ENCODE measurements around the gene SARS2.

The SARS2 gene

DNA sequence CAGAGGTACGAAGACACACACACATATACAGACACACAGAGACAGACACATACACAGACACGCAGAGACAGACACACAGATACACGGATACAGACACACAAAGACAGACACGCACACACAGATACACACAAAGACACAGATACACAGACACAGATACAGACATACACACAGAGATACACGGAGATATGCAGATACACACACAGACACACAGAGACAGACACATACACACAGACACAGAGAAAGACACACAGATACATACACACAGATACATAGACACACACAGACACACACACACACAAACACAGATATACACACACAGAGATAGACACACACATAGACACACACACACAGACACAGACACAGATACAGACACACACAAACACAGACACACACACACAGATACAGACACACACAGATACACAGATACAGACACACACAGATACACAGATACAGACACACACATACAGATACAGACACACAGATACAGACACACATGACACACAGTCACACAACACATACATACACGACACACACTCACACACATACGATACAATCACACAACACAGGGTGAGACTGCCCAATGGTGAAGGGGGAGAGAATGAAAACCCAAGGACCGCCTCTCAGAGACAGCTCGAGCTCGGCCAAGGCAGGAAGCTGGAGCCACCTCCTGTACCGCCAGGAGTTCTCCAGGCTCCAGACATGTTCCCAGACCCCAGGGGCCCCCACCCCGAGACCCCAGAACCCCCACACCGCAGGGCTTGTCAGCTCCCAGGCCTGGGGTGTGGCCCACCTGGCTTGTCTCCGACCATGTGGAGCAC is 9.8 kb downstream of the SARS2 start:
- no peak overlapping the region for H3K4me3 ChIP-seq (ENCODE audit: low read depth, low read length)
- no peak for DNase-seq (ENCODE audit: low read depth)

DNA sequence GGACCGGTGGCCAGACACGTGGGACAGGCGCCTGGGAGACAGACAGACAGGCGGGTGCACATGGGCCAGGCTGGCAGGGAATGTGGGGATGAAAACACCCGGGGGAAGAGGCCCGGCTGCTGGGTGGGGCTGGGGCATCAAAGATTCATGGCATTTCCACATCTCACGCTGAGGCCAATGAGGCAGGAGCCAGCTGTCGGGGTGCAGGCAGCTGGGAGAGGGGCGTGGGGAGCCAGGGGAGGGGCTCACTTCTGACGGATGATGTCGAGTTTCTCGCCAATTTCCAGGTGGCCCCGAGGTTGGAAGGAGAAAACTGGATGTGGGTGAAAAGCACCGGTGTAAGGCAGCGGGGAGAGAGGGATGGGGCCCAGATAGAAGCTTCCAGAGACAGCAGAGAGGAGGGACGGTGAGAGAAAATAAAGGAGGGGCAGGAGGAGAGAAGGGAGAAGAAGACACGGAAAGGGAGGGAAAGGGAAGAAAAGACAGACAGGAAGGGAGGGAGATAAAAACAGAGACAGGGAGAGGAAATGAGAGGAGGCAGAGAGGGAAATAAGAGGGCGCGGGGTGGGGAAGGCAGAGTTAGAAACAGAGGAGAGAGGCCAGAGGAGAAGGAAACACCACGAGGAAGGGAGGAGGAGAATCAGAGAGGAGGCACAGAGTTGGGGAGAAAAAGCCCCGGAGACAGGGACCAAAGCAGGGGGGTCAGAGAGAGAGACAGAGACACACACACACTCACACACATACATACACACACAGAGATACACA is 10.5 kb downstream of the SARS2 start:
- no peak overlapping the region for H3K4me3 ChIP-seq (ENCODE audit: low read depth, low read length)
- no peak for DNase-seq (ENCODE audit: low read depth)

DNA sequence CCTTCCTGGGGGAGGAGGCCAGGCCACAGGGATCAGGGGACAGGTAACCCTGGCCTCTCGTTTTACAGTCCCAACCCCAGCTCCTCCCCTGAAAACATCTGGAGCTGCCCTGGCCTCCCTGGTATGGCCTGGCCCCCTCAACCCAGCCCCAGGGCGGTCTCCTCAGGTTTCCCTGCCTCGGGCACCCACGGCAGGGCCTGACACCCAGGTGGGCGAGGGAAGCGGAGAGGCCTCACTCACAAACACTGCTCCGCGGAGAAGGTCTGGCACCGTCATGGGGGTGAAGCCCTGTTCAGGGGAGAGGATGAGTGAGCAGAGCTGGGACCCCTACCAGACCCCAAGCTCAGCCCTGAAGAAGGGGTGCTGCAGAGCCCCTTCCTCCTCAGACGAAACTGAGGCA is 12.0 kb downstream of the SARS2 start:
- no peak overlapping the region for H3K4me3 ChIP-seq (ENCODE audit: low read depth, low read length)
- DNase-seq (ENCODE audit: low read depth), result no peak

DNA sequence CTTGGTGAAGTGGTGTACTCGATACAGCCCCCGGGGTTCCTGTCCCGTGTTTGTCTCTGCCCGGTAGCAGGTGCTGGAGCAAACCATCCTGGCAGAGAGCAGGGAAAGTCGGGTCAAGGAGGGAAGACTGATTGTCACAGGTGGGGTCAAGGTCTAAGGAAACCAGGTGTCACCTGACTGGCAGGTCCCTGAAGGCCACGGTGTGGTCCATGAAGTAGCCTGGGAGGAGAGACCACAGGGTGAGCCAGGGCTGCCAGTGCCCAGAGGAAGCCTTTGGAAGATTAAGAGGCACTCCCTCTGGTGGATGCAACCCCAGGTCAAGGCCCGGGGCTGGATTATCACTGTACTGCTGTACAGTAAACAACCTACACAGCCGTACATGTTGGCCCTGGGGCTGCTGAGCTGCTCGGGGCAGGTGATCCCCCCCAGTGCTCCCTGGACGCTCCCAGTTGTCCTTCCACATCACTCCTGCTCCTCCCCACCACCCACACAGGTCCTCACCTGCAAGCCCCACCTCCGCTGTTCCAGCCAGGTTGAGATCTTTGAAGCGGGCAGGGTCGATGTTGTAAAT is 12.6 kb downstream of the SARS2 start:
- no peak for DNase-seq (ENCODE audit: low read depth)
- no peak overlapping the region for H3K4me3 ChIP-seq (ENCODE audit: low read depth, low read length)

DNA sequence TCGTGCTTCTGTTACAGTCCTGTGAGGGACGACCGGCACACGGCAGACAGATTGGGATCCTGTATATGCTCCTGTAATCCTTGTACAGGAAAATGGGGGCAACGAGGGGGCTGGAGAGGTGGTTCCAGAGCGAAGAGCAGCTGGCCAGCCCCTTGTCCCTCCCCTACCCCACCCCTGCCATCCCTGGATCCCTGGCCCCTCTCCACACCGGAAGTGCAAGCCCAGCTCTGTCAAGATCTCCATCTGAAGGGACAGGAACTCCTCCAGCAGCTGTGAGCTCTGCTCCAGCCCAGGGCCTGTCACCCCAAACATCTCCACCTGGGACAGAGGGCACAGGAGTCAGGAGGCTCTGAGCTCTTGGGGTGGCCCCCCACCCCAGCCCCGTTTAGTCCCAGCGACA is 13.0 kb downstream of the SARS2 start:
- no peak for DNase-seq (ENCODE audit: low read depth)
- H3K4me3 ChIP-seq (ENCODE audit: low read depth, low read length), result no peak overlapping the region

DNA sequence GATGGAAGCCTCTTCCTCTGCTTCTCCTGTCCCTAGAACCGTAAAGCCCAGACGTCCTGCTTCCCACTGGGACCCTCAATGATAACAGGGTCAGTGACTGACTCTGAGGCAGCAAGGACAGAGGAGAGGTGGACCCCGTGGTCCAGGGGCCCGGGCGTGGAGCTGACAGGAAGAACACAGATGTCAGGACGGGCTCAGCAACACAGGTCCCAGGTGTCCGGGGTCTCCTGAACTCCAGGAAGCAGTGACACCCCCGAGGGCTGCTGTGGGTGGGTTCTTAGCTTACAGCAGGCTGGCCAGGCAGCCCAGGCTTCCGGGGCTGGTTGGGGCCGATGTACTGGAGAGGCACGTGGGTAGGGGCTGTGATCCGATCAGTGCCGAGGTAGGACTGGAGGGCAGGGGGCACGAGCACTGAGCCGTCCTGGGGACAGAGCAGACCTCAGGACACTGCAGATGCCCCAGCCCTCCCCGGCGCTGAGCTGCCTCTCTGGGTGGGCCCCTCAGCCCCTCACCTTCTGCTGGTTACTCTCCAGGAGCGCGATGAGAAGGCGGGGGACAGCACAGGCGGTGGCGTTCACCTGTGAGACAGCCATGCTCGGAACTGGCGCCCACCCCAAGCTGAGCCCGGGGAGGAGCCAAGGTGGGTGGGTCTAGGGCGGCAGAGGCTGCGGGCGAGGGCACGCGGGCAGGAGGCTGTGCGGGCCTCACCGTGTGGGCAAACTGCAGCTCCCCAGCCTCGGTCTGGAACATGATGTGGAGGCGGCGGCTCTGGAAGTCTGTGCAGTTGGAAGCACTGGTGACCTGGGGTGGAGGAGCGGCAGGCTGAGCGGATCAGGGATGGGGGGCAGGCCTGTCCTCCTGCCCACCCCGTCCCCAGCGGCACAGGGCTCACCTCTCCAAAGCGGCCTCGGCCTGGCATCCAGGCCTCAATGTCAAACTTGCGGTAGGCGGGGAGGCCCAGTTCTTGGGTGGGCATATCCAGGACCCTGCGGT is 14.9 kb downstream of the SARS2 start:
- H3K4me3 ChIP-seq (ENCODE audit: low read depth, low read length), result no peak overlapping the region
- no peak for DNase-seq (ENCODE audit: low read depth)

DNA sequence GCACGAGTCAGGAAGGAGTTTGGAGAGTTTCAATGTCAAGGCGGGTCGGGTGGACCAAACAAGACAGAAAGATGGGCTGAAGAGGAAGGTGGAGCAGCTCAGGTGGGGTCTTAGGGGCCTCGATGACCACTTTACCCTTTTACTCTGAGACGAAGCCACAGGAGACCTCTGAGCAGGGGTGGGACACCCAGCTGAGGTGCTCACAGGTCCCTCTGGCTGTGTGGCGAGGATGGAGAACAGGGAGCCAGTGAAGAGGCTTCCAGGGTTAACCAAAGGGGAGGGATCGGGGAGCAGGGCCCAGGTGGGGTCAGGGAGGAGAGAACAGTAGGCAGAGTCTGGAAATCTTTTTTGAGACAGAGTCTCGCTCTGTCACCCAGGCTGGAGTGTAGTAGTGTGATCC is 16.6 kb downstream of the SARS2 start:
- no peak overlapping the region for H3K4me3 ChIP-seq (ENCODE audit: low read depth, low read length)
- DNase-seq (ENCODE audit: low read depth), result no peak

DNA sequence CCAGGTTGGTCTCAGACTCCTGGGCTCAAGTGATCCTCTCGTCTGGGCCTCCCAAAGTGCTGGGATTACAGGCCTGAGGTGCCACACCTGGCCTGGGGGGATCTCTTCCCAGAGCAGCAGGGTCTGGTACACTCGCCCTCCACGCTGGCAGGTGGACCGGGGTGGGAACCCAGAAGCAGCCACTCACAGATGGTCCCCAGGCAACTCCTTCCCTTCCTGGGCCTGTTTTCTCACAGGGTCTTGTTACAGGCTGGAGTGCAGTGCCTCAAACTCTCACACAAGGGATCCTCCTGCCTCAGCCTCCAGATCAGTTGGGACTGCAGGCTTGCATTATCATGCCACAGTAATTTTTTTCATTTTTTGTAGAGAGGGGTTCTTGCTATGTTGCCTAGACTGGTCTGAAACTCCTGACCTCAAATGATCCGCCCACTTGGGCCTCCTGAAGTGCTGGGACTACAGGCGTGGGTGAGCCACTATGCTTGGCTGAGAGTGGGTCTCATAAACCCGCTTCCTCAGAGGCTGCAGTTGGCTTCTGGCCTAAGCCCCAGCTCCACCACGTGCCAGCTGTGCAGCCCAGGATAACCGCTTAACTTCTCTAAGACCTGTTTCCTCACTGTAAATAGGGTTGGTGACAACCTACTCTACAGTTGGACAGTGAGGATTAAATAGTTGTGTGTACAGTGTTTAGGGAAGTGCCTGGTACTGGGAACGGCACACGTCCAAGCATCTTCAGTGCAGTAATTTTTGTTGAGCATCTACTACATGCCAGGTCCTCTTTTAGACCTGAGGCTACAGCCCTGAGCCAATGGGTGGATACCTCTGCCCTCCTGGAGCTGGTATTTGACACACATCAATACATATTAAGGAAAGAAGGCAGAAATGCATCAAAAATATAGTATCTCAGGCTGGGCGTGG is 17.7 kb downstream of the SARS2 start:
- DNase-seq (ENCODE audit: low read depth), result no peak
- H3K4me3 ChIP-seq (ENCODE audit: low read depth, low read length), result no peak overlapping the region

DNA sequence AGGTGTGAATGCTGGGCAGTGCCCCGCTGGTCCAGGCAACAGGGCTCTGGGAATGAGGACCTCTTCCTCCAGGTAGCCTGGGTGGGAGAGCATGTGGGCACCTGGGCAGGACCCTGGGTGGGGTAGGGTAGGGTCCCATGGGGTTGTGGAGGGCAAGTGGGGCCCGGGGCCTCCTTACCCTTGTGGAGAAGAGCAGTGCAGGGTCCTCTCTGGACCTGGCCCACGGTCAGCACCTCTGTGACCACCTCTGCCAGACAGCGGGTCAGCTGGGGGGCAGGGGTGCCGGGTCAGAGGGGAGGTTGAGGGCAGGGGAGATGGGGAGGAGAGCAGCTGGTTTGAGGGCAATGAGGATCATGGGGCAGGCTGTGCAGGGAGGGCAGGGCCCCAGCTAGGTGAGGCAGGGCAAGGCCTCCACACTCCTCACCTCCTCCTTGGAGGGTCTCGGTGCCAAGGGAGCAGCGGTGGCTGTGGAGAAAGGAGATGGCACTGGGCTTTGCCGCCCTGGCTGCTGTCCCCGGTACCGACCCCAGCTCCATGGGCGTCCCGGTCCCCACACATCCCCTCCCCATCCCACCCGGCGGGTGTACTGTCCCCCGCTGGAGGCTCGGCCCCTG is 19.1 kb downstream of the SARS2 start:
- DNase-seq (ENCODE audit: low read depth), result no peak
- H3K4me3 ChIP-seq (ENCODE audit: low read depth, low read length), result no peak overlapping the region

DNA sequence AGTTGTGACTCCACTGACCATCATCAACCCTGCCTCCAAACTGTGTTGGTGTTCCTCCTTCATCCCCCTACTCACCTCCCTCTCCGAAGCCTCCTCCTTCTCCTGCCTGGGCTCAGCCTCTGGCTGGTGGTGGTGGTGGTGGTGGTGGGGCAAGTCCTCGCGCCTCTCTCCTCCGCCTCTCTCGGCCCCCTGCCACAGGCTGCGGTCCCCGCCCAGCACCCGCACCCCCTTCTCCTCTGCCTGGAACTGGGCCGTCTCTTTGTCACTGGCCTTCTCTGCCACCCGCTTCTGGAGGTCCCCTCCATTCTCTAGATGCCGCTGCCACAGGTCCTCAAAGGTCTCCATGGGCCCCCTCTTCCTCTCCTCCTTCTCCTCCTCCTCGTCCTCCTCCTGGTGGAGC is 20.1 kb downstream of the SARS2 start:
- DNase-seq (ENCODE audit: low read depth), result no peak
- no peak overlapping the region for H3K4me3 ChIP-seq (ENCODE audit: low read depth, low read length)

DNA sequence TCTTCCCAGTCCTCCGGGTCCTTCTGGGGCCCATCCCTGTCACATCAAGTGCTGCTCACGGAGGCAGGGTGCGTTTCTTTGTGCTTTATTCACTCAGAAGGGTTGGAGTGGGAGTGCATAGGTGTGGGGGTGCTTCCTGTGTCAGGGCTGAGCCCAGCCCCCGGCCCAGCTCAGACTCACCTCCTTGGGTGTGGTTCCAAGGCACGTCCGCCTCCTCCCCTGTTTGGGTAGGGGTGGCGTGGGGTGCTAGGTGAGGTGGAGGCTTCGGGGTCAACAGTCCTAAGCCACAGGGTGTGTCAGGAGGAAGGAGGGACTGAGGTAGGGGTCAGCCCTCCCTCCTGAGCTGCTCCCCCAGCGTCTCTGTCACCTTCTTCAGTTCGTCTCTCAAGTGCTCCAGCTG is 21.7 kb downstream of the SARS2 start:
- DNase-seq (ENCODE audit: low read depth), result no peak
- no peak overlapping the region for H3K4me3 ChIP-seq (ENCODE audit: low read depth, low read length)

DNA sequence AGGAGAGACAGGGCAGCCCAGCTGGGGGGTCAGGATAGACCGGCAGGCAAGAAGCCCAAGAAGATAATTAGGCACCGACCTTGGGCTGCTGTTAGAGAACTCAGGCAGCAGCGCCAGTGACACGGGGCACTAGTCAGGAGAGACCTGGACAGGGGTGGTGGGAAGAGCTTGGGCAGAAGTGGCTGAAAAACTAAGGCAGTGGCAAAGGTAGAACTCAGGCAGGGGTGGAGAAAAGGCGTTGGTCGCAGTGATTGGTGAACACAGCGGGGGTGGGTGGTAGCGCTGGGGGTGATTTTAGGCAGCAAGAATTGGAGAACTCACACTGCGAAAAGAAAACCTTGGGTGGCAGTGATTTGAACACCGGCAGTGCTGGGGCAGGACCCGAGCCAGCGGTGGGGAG is 22.9 kb downstream of the SARS2 start:
- H3K4me3 ChIP-seq (ENCODE audit: low read depth, low read length), result no peak overlapping the region
- no peak for DNase-seq (ENCODE audit: low read depth)

DNA sequence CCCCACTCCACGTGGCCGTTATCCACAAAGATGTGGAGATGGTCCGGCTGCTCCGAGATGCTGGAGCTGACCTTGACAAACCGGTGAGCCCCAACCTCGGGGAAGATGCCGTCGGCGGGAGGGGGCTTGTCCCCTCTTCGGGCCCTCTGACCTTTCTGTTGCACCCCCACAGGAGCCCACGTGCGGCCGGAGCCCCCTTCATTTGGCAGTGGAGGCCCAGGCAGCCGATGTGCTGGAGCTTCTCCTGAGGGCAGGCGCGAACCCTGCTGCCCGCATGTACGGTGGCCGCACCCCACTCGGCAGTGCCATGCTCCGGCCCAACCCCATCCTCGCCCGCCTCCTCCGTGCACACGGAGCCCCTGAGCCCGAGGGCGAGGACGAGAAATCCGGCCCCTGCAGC is 23.3 kb downstream of the SARS2 start:
- no peak for DNase-seq (ENCODE audit: low read depth)
- no peak overlapping the region for H3K4me3 ChIP-seq (ENCODE audit: low read depth, low read length)

DNA sequence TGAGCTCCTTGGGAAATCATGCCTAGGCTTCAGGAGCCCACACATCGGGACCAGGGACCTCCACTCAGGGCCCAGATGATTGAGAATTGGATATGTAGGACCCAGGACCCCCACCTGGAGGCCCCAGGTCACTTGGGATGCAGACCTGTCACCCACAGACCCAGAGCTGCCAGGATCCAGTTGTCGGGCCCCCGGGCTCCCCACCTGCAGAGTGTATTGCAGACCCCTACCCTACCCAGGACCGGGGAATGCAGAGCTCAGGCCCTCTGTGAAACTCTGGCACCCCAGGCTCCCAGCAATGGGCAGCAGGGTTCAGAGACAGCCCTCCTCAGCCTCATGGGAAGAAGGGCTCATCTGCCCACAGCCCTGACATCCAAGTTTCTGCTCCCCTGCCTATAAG is 24.9 kb downstream of the SARS2 start:
- DNase-seq (ENCODE audit: low read depth), result no peak
- H3K4me3 ChIP-seq (ENCODE audit: low read depth, low read length), result no peak overlapping the region

DNA sequence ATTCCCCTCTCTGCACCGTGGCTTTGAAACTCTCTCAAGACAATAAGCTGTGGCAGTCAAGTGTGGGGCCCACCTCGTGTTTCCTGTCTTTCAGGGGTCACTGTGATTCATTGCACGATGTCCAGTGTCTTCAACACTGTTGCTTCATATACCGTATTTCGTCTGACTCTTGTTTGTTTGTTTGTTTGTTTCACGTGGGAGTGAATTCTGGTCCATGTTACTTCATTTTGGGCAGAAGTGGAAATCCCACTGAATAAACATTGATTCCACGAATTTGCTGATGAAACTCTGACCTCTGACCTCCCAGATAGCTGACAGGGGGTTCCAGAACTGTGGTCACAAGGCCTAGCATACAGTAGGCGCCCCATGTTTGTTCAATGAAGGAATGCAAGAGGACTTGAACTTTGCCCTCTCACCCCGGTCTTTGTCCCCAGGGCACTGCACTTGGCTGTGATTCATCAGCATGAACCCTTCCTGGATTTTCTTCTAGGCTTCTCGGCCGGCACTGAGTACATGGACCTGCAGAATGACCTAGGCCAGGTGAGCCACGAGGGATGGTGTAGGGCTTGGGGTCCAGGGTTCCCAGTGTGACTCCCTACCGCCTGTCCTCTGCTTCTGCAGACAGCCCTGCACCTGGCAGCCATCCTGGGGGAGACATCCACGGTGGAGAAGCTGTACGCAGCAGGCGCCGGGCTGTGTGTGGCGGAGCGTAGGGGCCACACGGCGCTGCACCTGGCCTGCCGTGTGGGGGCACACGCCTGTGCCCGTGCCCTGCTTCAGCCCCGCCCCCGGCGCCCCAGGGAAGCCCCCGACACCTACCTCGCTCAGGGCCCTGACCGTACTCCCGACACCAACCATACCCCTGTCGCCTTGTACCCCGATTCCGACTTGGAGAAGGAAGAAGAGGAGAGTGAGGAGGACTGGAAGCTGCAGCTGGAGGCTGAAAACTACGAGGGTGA is 25.7 kb downstream of the SARS2 start:
- no peak for DNase-seq (ENCODE audit: low read depth)

DNA sequence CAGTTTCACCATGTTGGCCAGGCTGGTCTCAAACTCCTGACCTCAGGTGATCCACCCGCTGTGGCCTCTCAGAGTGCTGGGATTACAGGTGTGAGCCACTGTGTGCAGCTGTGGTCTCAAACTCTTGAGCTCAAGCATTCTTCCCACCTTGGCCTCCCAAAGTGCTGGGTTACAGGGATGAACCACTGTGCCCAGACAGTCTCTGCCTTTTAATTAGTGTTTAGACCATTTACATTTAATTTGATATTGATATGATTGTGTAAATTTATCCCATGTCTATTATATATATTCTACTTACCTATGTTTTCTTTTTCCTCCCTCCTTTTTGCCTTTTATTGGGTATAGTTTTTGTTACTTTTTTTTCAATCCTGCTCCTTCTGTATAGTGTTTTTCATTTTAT is 28.9 kb downstream of the SARS2 start:
- DNase-seq (ENCODE audit: low read depth), result no peak

More for the DNA sequence above, 25.7 kb downstream of the SARS2 start:
- no peak overlapping the region for H3K4me3 ChIP-seq (ENCODE audit: low read depth, low read length)

DNA sequence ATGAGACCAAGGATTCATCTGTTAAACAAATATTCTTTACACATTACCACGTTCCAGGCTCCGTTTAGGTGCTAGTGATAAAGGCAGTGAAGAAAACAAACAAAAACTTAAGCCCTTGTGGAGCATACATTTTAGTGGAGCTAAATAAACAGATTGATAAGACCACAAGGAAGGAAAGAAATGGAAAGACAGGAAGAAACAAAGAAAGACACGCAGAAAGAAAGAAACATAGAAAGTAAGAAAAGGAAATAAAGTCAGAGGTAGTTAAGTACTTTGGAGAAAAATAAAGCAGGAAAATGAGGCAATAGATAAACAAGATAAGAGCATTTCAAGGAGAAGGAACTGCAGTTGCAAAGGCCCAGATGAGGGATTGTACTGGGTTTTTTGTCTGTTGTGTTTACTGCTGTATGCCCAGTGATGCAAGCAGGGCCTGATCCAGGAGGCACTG is 29.8 kb downstream of the SARS2 start:
- DNase-seq (ENCODE audit: low read depth), result no peak
- H3K4me3 ChIP-seq (ENCODE audit: low read depth, low read length), result peak overlapping the region; percentile 92

More for the DNA sequence above, 28.9 kb downstream of the SARS2 start:
- no peak overlapping the region for H3K4me3 ChIP-seq (ENCODE audit: low read depth, low read length)

Data from skeletal muscle cell (primary cell).